ENCODE results near the gene ZBTB7A. TPM values are rescaled to one million over a fixed set of nuclear protein-coding genes. Genes with fewer than 3 reads are reported as not detected.

ZBTB7A gene
- total RNA-seq, 1 donor from 2014 or later, result 15.3 TPM

DNA sequence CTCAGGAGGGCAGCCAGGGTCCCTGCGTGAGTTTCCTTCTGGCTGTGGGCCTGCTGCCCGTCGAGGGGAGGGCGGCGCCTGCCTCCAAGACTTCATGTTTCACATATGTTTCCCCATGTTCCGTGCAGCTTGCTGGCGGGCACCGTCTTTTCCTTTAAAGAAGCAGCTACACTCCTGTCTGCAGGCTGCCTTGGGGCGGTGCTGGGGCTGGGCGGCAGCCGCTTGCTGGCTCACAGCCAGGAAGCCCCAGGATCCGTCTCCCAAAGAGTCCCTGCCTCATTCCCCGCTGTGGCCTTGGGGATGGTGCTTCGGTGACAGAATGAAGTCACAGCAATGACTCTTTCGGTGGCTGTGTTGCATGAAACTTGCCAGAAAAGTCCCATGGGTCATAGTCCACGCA lies 34.3 kb downstream of the ZBTB7A start:
- peaks cover 12% of the 10 kb centered on the region for H3K36me3 ChIP-seq (ENCODE audit: control insufficient read depth, insufficient read depth, low read length)
- FAIRE-seq (no peak), DNase-seq (ENCODE audit: low read depth) (no peak)
- H3K27me3 ChIP-seq (ENCODE audit: control insufficient read depth, insufficient read depth, low read length), result no peaks in the 10 kb centered on the region
- no peak overlapping the region for H3K4me3 ChIP-seq (ENCODE audit: low read depth, low read length)
- TF ChIP-seq, protein P1, sequence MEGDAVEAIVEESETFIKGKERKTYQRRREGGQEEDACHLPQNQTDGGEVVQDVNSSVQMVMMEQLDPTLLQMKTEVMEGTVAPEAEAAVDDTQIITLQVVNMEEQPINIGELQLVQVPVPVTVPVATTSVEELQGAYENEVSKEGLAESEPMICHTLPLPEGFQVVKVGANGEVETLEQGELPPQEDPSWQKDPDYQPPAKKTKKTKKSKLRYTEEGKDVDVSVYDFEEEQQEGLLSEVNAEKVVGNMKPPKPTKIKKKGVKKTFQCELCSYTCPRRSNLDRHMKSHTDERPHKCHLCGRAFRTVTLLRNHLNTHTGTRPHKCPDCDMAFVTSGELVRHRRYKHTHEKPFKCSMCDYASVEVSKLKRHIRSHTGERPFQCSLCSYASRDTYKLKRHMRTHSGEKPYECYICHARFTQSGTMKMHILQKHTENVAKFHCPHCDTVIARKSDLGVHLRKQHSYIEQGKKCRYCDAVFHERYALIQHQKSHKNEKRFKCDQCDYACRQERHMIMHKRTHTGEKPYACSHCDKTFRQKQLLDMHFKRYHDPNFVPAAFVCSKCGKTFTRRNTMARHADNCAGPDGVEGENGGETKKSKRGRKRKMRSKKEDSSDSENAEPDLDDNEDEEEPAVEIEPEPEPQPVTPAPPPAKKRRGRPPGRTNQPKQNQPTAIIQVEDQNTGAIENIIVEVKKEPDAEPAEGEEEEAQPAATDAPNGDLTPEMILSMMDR (IDR thresholded peaks at IDR 0.05; ENCODE audit: insufficient read depth, low read length, severe bottlenecking), result no peak

GRCh38 chr19:4031420-4031819 lies 35.3 kb downstream of the ZBTB7A start:
- FAIRE-seq (no peak), DNase-seq (ENCODE audit: low read depth) (no peak)
- Histone ChIP-seq H3K4me3 (ENCODE audit: low read depth, low read length) (no peak overlapping the region), H3K36me3 (ENCODE audit: control insufficient read depth, insufficient read depth, low read length) (peaks cover 13% of the 10 kb centered on the region), H3K27me3 (ENCODE audit: control insufficient read depth, insufficient read depth, low read length) (no peaks in the 10 kb centered on the region)
- TF ChIP-seq, protein P1 (IDR thresholded peaks at IDR 0.05; ENCODE audit: insufficient read depth, low read length, severe bottlenecking), result no peak

DNA sequence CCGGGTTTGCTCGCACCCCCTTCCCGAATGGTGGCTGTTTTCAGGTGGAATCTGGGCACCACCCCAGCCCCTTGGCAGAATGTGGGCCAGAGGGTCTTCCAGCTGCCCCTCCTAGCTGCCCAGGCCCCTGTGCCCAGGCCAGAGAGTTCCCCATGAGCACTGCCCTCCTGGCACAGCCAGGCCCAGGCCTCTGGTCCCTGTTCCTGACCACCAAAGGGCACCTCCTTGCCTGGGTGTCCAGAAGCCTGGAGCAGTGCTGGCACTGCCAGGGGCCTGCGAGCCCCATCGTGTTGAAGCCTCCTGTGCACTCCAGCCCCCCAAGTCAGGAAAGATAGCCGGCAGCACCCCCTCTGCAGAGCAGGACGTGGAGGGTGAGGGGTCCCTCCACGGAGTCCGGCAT lies 35.7 kb downstream of the ZBTB7A start:
- DNase-seq (ENCODE audit: low read depth) (no peak), FAIRE-seq (no peak)
- Histone ChIP-seq H3K4me3 (ENCODE audit: low read depth, low read length) (no peak overlapping the region), H3K36me3 (ENCODE audit: control insufficient read depth, insufficient read depth, low read length) (peaks cover 13% of the 10 kb centered on the region), H3K27me3 (ENCODE audit: control insufficient read depth, insufficient read depth, low read length) (no peaks in the 10 kb centered on the region)
- TF ChIP-seq, protein P1 (IDR thresholded peaks at IDR 0.05; ENCODE audit: insufficient read depth, low read length, severe bottlenecking), result no peak

DNA sequence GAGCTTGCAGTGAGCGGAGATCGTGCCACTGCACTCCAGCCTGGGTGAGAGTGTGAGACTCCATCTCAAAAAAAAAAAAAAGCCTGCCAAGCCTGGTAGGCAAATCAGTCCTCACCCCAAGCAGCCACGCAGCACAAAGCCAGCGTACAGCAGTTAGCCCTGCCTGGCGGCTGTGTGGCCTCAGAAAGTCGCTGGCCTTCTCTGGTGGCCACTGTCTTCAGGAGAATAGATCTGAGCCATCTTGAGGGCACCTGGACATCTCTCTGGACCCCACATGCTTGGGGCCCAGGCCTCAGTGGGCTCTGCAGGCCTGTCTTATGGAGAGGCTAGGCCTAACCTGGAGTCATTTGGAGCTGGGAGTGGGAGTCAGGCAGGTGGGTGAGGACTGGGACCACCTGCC lies 36.1 kb downstream of the ZBTB7A start:
- no peak for FAIRE-seq
- H3K27me3 ChIP-seq (ENCODE audit: control insufficient read depth, insufficient read depth, low read length), result no peaks in the 10 kb centered on the region
- TF ChIP-seq, protein P1 (IDR thresholded peaks at IDR 0.05; ENCODE audit: insufficient read depth, low read length, severe bottlenecking), result no peak
- peaks cover 13% of the 10 kb centered on the region for H3K36me3 ChIP-seq (ENCODE audit: control insufficient read depth, insufficient read depth, low read length)
- DNase-seq (ENCODE audit: low read depth), result no peak
- H3K4me3 ChIP-seq (ENCODE audit: low read depth, low read length), result no peak overlapping the region

GRCh38 chr19:4029247-4029614 lies 37.5 kb downstream of the ZBTB7A start:
- H3K4me3 ChIP-seq (ENCODE audit: low read depth, low read length), result no peak overlapping the region
- no peak for FAIRE-seq
- H3K27me3 ChIP-seq (ENCODE audit: control insufficient read depth, insufficient read depth, low read length), result no peaks in the 10 kb centered on the region
- DNase-seq (ENCODE audit: low read depth), result no peak
- TF ChIP-seq, protein P1 (IDR thresholded peaks at IDR 0.05; ENCODE audit: insufficient read depth, low read length, severe bottlenecking), result no peak
- peaks cover 18% of the 10 kb centered on the region for H3K36me3 ChIP-seq (ENCODE audit: control insufficient read depth, insufficient read depth, low read length)

Measured in bronchial epithelial cell (primary cell).